ENCODE data around the gene DDX51.

The DDX51 gene

GRCh38 chr12:132132609-132133430 lies 11.3 kb downstream of the DDX51 start:
- no peak overlapping the region for H3K4me3 ChIP-seq (ENCODE audit: low read length)
- no peak for TF ChIP-seq CTCF (conservative IDR thresholded peaks at IDR 0.05; ENCODE audit: low read depth, low read length)
- no peak for DNase-seq (ENCODE audit: low read depth)

- no peak for DNase-seq (ENCODE audit: low read depth)
- no peak for TF ChIP-seq CTCF (conservative IDR thresholded peaks at IDR 0.05; ENCODE audit: low read depth, low read length)
- no peak overlapping the region for H3K4me3 ChIP-seq (ENCODE audit: low read length)
Measured at GRCh38 chr12:132131952-132132351, 12.2 kb downstream of the DDX51 start.

- no peak for DNase-seq (ENCODE audit: low read depth)
- TF ChIP-seq CTCF (conservative IDR thresholded peaks at IDR 0.05; ENCODE audit: low read depth, low read length): no peak
- H3K4me3 ChIP-seq (ENCODE audit: low read length): no peak overlapping the region
Measured at GRCh38 chr12:132131229-132131628, 12.9 kb downstream of the DDX51 start.

GRCh38 chr12:132130690-132131089 lies 13.4 kb downstream of the DDX51 start:
- no peak for TF ChIP-seq CTCF (conservative IDR thresholded peaks at IDR 0.05; ENCODE audit: low read depth, low read length)
- DNase-seq (ENCODE audit: low read depth): no peak
- H3K4me3 ChIP-seq (ENCODE audit: low read length): no peak overlapping the region

GRCh38 chr12:132129007-132129406 lies 15.1 kb downstream of the DDX51 start:
- no peak for TF ChIP-seq CTCF (conservative IDR thresholded peaks at IDR 0.05; ENCODE audit: low read depth, low read length)
- H3K4me3 ChIP-seq (ENCODE audit: low read length): no peak overlapping the region
- DNase-seq (ENCODE audit: low read depth): no peak

GRCh38 chr12:132127041-132127440 lies 17.1 kb downstream of the DDX51 start:
- no peak for TF ChIP-seq CTCF (conservative IDR thresholded peaks at IDR 0.05; ENCODE audit: low read depth, low read length)
- no peak for DNase-seq (ENCODE audit: low read depth)
- no peak overlapping the region for H3K4me3 ChIP-seq (ENCODE audit: low read length)

- H3K4me3 ChIP-seq (ENCODE audit: low read length): no peak overlapping the region
- DNase-seq (ENCODE audit: low read depth): no peak
- TF ChIP-seq CTCF (conservative IDR thresholded peaks at IDR 0.05; ENCODE audit: low read depth, low read length): no peak
Measured at GRCh38 chr12:132125736-132126135, 18.4 kb downstream of the DDX51 start.

Data from retinal pigment epithelial cell (primary cell).